HEK293 (cell line): Measurements from ENCODE around the gene ARID1A.

ENCODE experiments used
- CTCF ChIA-PET: fragments of 350-600 bp; formaldehyde crosslinking; extraction: SDS; loops from one replicate; lab custom pipeline; 2021; ENCODE audit warnings: antibody characterized with exemption; lab: Yijun Ruan, JAX
- POLR2A ChIA-PET: fragments of 300-600 bp; formaldehyde crosslinking; extraction: SDS; loops from one replicate; lab custom pipeline; 2020; ENCODE audit warnings: antibody characterized with exemption, inconsistent platforms; lab: Yijun Ruan, JAX
- H3K27ac ChIP-seq: fragments of 200-500 bp; sonication (Bioruptor generic); 2 replicates; pipeline ENCODE4 v1.5.1; 2014; ENCODE audit warnings: low read depth, low read length, control low read depth, inconsistent platforms; ENCODE audit errors: extremely low read depth
- H3K36me3 ChIP-seq, 2 experiments: fragments of 200-500 bp in 1 of 2; sonication (Bioruptor generic) in 1 of 2; 1 replicate in 1 of 2; 2 replicates in 1 of 2; pipeline ENCODE4 v1.5.1; 2014 to 2017; ENCODE audit warnings: inconsistent platforms in 2 of 2, low read length in 2 of 2; ENCODE audit not compliant: control insufficient read depth in 2 of 2, insufficient read depth in 1 of 2
- H3K4me1 ChIP-seq: fragments of 200-500 bp; sonication (Bioruptor generic); 2 replicates; pipeline ENCODE4 v1.5.1; 2014; ENCODE audit warnings: mild to moderate bottlenecking, low read length, inconsistent platforms; ENCODE audit not compliant: control insufficient read depth, insufficient read depth
- H3K4me3 ChIP-seq: 2 replicates; pipeline ENCODE4 v1.5.1; 2011; ENCODE audit warnings: low read depth, mild to moderate bottlenecking, control low read depth, low read length, moderate library complexity
- H3K9me3 ChIP-seq: fragments of 200-500 bp; sonication (Bioruptor generic); 2 replicates; pipeline ENCODE4 v1.5.1; 2014; ENCODE audit warnings: low read depth, low read length, inconsistent platforms; ENCODE audit not compliant: control insufficient read depth, insufficient read depth
- SCRT2 ChIP-seq: fragments of 450-650 bp; formaldehyde crosslinking; IDR thresholded peaks from 2 replicates; pipeline ENCODE4 v1.5.1; 2016; ENCODE audit warnings: missing biosample characterization, missing genetic modification characterization
- SETDB1 ChIP-seq: IDR thresholded peaks from one replicate; pipeline ENCODE4 v1.6.1; 2017; ENCODE audit warnings: mild to moderate bottlenecking, low read length, moderate library complexity, mixed read lengths; ENCODE audit not compliant: insufficient read length
- SP3 ChIP-seq: fragments of 450-650 bp; formaldehyde crosslinking; IDR thresholded peaks from 2 replicates; pipeline ENCODE4 v1.5.1; 2016; ENCODE audit warnings: missing biosample characterization, missing genetic modification characterization
- SP7 ChIP-seq: fragments of 450-650 bp; formaldehyde crosslinking; IDR thresholded peaks from 2 replicates; pipeline ENCODE4 v1.5.1; 2016; ENCODE audit warnings: missing biosample characterization, missing genetic modification characterization
- TRIM28 ChIP-seq: IDR thresholded peaks from 2 replicates; pipeline ENCODE4 v1.6.1; 2011; ENCODE audit warnings: low read length, control low read depth, borderline replicate concordance
- ZBTB17 ChIP-seq: fragments of 450-650 bp; formaldehyde crosslinking; IDR thresholded peaks from 2 replicates; pipeline ENCODE4 v1.5.1; 2016; ENCODE audit warnings: missing biosample characterization, missing genetic modification characterization
- ZBTB20 ChIP-seq: fragments of 450-650 bp; formaldehyde crosslinking; IDR thresholded peaks from 2 replicates; pipeline ENCODE4 v1.5.1; 2016; ENCODE audit warnings: missing biosample characterization, missing genetic modification characterization
- ZFP69B ChIP-seq: fragments of 450-650 bp; formaldehyde crosslinking; IDR thresholded peaks from 2 replicates; pipeline ENCODE4 v1.5.1; 2016; ENCODE audit warnings: missing biosample characterization, missing genetic modification characterization
- ZNF112 ChIP-seq: fragments of 450-650 bp; formaldehyde crosslinking; IDR thresholded peaks from 2 replicates; pipeline ENCODE4 v1.5.0; 2017; ENCODE audit warnings: missing biosample characterization, missing genetic modification characterization
- ZNF184 ChIP-seq: fragments of 450-650 bp; IDR thresholded peaks from 2 replicates; pipeline ENCODE4 v1.5.1; 2018; ENCODE audit warnings: missing biosample characterization, mild to moderate bottlenecking, missing genetic modification characterization
- ZNF23 ChIP-seq: fragments of 450-650 bp; formaldehyde crosslinking; IDR thresholded peaks from 2 replicates; pipeline ENCODE4 v1.5.1; 2016; ENCODE audit warnings: missing biosample characterization, missing genetic modification characterization, borderline replicate concordance
- ZNF239 ChIP-seq: fragments of 450-650 bp; formaldehyde crosslinking; IDR thresholded peaks from 2 replicates; pipeline ENCODE4 v1.5.1; 2016; ENCODE audit warnings: missing biosample characterization, missing genetic modification characterization
- ZNF248 ChIP-seq: fragments of 450-650 bp; formaldehyde crosslinking; IDR thresholded peaks from 2 replicates; pipeline ENCODE4 v1.5.1; 2017; ENCODE audit warnings: missing biosample characterization, missing genetic modification characterization
- ZNF335 ChIP-seq: fragments of 450-650 bp; formaldehyde crosslinking; conservative IDR thresholded peaks from 2 replicates; pipeline ENCODE4 v1.5.1; 2016; ENCODE audit warnings: missing biosample characterization, missing genetic modification characterization
- ZNF366 ChIP-seq: fragments of 450-650 bp; formaldehyde crosslinking; conservative IDR thresholded peaks from 2 replicates; pipeline ENCODE4 v1.5.1; 2016; ENCODE audit warnings: missing biosample characterization, missing genetic modification characterization
- ZNF391 ChIP-seq: fragments of 450-650 bp; formaldehyde crosslinking; IDR thresholded peaks from 2 replicates; pipeline ENCODE4 v1.5.1; 2016; ENCODE audit warnings: low read depth, missing biosample characterization, missing genetic modification characterization, borderline replicate concordance
- ZNF423 ChIP-seq: fragments of 450-650 bp; formaldehyde crosslinking; IDR thresholded peaks from 2 replicates; pipeline ENCODE4 v1.5.1; 2016; ENCODE audit warnings: missing biosample characterization, missing genetic modification characterization
- ZNF426 ChIP-seq: fragments of 450-650 bp; formaldehyde crosslinking; IDR thresholded peaks from 2 replicates; pipeline ENCODE4 v1.5.1; 2017; ENCODE audit warnings: missing biosample characterization, missing genetic modification characterization, mild to moderate bottlenecking, inconsistent platforms, moderate library complexity
- ZNF558 ChIP-seq: fragments of 450-650 bp; formaldehyde crosslinking; IDR thresholded peaks from 2 replicates; pipeline ENCODE4 v1.5.1; 2016; ENCODE audit warnings: missing biosample characterization, missing genetic modification characterization
- ZNF629 ChIP-seq: fragments of 450-650 bp; formaldehyde crosslinking; IDR thresholded peaks from 2 replicates; pipeline ENCODE4 v1.5.1; 2017; ENCODE audit warnings: missing biosample characterization, missing genetic modification characterization
- ZNF658 ChIP-seq: fragments of 450-650 bp; formaldehyde crosslinking; IDR thresholded peaks from 2 replicates; pipeline ENCODE4; 2016; ENCODE audit warnings: missing biosample characterization, missing genetic modification characterization
- ZNF660 ChIP-seq: fragments of 450-650 bp; IDR thresholded peaks from 2 replicates; pipeline ENCODE4 v1.5.1; 2018; ENCODE audit warnings: missing biosample characterization, mild to moderate bottlenecking, missing genetic modification characterization
- ZXDB ChIP-seq: fragments of 450-650 bp; formaldehyde crosslinking; IDR thresholded peaks from 2 replicates; pipeline ENCODE4 v1.5.1; 2016; ENCODE audit warnings: missing biosample characterization, missing genetic modification characterization
- TF ChIP-seq, protein P1 (sequence below): fragments of 450-650 bp; formaldehyde crosslinking; IDR thresholded peaks from 2 replicates; pipeline ENCODE4 v1.5.1; 2017; ENCODE audit warnings: missing biosample characterization, mild to moderate bottlenecking, missing genetic modification characterization, moderate library complexity
- TF ChIP-seq, protein P2 (sequence below): fragments of 450-650 bp; formaldehyde crosslinking; IDR thresholded peaks from 2 replicates; pipeline ENCODE4; 2016; ENCODE audit warnings: missing biosample characterization, missing genetic modification characterization
- TF ChIP-seq, protein P3 (sequence below): fragments of 450-650 bp; formaldehyde crosslinking; IDR thresholded peaks from 2 replicates; pipeline ENCODE4 v1.5.1; 2016; ENCODE audit warnings: missing biosample characterization, missing genetic modification characterization
- TF ChIP-seq, protein P4 (sequence below): fragments of 450-650 bp; formaldehyde crosslinking; IDR thresholded peaks from 2 replicates; pipeline ENCODE4 v1.5.1; 2016; ENCODE audit warnings: missing biosample characterization, missing genetic modification characterization
- TF ChIP-seq, protein P5 (sequence below): fragments of 450-650 bp; formaldehyde crosslinking; IDR thresholded peaks from 2 replicates; pipeline ENCODE4 v1.5.1; 2016; ENCODE audit warnings: missing biosample characterization, missing genetic modification characterization, low read depth

The ARID1A gene

DNA sequence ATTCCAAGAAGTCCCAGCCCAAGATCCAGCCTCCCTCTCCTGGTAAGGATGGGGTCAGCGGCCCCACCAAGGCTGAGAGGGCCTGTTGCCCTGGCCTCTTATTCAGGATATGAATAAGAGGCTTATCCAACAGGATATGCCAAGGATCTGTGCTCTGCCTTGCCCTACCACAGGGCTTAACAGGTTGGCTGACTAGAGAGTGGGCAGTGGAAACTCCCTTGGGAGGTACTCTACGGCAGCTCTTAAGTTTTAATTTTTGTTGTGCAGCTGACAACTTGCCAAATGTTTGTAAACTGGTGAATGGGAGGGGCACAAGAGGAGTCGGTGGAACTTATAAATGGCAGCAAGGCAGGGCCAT, 75.4 kb downstream of the ARID1A start:
- TF ChIP-seq SP7: no peak
- peak; percentile 59 for TF ChIP-seq SCRT2 (tag by site-specific recombination)
- TF ChIP-seq, protein P1, sequence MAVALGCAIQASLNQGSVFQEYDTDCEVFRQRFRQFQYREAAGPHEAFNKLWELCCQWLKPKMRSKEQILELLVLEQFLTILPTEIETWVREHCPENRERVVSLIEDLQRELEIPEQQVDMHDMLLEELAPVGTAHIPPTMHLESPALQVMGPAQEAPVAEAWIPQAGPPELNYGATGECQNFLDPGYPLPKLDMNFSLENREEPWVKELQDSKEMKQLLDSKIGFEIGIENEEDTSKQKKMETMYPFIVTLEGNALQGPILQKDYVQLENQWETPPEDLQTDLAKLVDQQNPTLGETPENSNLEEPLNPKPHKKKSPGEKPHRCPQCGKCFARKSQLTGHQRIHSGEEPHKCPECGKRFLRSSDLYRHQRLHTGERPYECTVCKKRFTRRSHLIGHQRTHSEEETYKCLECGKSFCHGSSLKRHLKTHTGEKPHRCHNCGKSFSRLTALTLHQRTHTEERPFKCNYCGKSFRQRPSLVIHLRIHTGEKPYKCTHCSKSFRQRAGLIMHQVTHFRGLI: peak; percentile 83
- TF ChIP-seq ZNF423 (tag by site-specific recombination): no peak
- TF ChIP-seq, protein P2, sequence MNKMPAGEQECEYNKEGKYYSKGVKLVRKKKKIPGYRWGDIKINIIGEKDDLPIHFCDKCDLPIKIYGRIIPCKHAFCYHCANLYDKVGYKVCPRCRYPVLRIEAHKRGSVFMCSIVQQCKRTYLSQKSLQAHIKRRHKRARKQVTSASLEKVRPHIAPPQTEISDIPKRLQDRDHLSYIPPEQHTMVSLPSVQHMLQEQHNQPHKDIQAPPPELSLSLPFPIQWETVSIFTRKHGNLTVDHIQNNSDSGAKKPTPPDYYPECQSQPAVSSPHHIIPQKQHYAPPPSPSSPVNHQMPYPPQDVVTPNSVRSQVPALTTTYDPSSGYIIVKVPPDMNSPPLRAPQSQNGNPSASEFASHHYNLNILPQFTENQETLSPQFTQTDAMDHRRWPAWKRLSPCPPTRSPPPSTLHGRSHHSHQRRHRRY (tag by site-specific recombination): no peak
- no peak for TF ChIP-seq ZNF239
- ChIA-PET CTCF (interaction anchor here (0.5 to 2.1 kb wide), 6 partner anchors 9 to 169 kb away, joined by 3 to 13 read pairs (median 4); no protein-coding TSS in a partner anchor), POLR2A (interaction anchor here (0.6 to 1.9 kb wide), 7 partner anchors 13 to 79 kb away, joined by 3 to 18 read pairs (median 5); partner anchors contain the start of gene PIGV)
- no peak overlapping the region for H3K4me3 ChIP-seq
- no peak overlapping the region for H3K27ac ChIP-seq
- peaks cover 10 to 100% of the 10 kb centered on the region in 2 experiments for H3K36me3 ChIP-seq
- no peaks in the 10 kb centered on the region for H3K4me1 ChIP-seq
- no peaks in the 10 kb centered on the region for H3K9me3 ChIP-seq

DNA sequence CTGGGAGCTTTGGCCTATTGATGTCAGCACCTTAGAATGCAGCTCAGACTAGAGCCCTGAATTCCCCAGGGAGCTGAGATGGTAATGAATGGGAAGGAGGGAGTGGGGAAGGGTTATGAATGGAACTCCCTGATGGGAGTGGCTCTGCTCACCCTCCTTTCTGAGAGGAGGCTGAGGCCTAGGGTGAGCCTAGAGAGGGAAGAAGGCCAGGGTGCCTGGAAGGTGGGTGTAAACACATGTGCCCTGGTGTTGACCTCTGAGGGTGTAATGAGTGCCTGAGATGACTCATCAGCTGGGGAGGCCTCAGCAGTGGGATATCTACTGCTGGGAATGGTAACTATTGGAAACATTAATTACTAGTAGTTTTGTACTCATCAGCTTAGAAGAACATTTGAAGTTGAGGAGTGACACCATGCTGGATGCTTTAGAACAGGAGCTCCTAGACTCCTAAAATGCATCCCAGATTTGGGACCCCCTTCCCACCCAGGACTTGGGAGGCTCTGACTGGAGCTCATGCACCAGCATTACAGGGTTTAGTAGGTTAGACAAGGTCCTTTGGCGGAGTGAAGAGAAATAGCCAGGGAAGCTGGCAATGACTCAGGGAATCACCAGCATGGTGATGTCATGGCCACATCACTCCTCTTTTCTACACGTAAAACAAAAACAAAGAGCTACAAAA, 76.0 kb downstream of the ARID1A start:
- no peaks in the 10 kb centered on the region for H3K4me1 ChIP-seq
- no peaks in the 10 kb centered on the region for H3K9me3 ChIP-seq
- H3K4me3 ChIP-seq: no peak overlapping the region
- peaks cover 6 to 100% of the 10 kb centered on the region in 2 experiments; a peak in 2 of 3 replicates for H3K36me3 ChIP-seq
- no peak overlapping the region for H3K27ac ChIP-seq
- ChIA-PET CTCF (interaction anchor here (0.7 to 2.1 kb wide), 5 partner anchors 9 to 170 kb away, joined by 3 to 13 read pairs (median 4); no protein-coding TSS in a partner anchor), POLR2A (interaction anchor here (0.6 to 1.9 kb wide), 7 partner anchors 12 to 79 kb away, joined by 3 to 18 read pairs (median 5); partner anchors contain the start of gene PIGV)
- TF ChIP-seq ZNF660 (tag by site-specific recombination) (peak; percentile 22; the same call in 1 of the 2 replicates), ZNF558 (peak; percentile 47; the same call in 1 of the 2 replicates), ZBTB17 (peak; percentile 78), ZNF335 (peak; percentile 61), ZBTB20 (peak; percentile 60; the same call in 1 of the 2 replicates), ZNF184 (tag by site-specific recombination) (peak; percentile 8; the same call in 1 of the 2 replicates), SETDB1 (peak; percentile 63), ZNF658 (tag by site-specific recombination) (no peak), ZNF391 (tag by site-specific recombination) (peak; percentile 74; the same call in 1 of the 2 replicates), ZNF248 (tag by site-specific recombination) (no peak), SP3 (tag by site-specific recombination) (peak; percentile 68), ZFP69B (0 out of 2 replicates have a peak, but pooled peaks have one; percentile 43), ZNF366 (tag by site-specific recombination) (peak; percentile 98), ZNF23 (no peak), ZXDB (tag by site-specific recombination) (peak; percentile 52), ZNF426 (tag by site-specific recombination) (no peak), ZNF629 (tag by site-specific recombination) (peak; percentile 89), ZNF112 (tag by site-specific recombination) (no peak), TRIM28 (peak; percentile 93)
- TF ChIP-seq, protein P3, sequence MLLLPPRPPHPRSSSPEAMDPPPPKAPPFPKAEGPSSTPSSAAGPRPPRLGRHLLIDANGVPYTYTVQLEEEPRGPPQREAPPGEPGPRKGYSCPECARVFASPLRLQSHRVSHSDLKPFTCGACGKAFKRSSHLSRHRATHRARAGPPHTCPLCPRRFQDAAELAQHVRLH (tag by site-specific recombination): no peak
- TF ChIP-seq, protein P4, sequence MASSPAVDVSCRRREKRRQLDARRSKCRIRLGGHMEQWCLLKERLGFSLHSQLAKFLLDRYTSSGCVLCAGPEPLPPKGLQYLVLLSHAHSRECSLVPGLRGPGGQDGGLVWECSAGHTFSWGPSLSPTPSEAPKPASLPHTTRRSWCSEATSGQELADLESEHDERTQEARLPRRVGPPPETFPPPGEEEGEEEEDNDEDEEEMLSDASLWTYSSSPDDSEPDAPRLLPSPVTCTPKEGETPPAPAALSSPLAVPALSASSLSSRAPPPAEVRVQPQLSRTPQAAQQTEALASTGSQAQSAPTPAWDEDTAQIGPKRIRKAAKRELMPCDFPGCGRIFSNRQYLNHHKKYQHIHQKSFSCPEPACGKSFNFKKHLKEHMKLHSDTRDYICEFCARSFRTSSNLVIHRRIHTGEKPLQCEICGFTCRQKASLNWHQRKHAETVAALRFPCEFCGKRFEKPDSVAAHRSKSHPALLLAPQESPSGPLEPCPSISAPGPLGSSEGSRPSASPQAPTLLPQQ (tag by site-specific recombination): peak; percentile 56; the same call in 1 of the 2 replicates
- TF ChIP-seq, protein P5, sequence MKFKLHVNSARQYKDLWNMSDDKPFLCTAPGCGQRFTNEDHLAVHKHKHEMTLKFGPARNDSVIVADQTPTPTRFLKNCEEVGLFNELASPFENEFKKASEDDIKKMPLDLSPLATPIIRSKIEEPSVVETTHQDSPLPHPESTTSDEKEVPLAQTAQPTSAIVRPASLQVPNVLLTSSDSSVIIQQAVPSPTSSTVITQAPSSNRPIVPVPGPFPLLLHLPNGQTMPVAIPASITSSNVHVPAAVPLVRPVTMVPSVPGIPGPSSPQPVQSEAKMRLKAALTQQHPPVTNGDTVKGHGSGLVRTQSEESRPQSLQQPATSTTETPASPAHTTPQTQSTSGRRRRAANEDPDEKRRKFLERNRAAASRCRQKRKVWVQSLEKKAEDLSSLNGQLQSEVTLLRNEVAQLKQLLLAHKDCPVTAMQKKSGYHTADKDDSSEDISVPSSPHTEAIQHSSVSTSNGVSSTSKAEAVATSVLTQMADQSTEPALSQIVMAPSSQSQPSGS: 0 out of 2 replicates have a peak, but pooled peaks have one; percentile 3
